Left cardiac atrium (tissue), 4 donors: ENCODE data around the gene COPS8. TPM values are rescaled to one million over a fixed set of nuclear protein-coding genes. Genes with fewer than 3 reads are reported as not detected.

Experiments
- ATAC-seq, 2 donors: fragments of 200-7000 bp; cut with Tn5 transposase; one replicate each; pipeline ENCODE4 v1.9.1; 2020; ENCODE audit warnings: mild to moderate bottlenecking in 2 of 2, moderate library complexity in 2 of 2
- DNase-seq: peaks from one replicate; pipeline ENCODE4 v3.0.0-alpha.2; 2020
- intact Hi-C, 2 donors: fragments of 100-400 bp; cut with DNase I; formaldehyde crosslinking; loops; one replicate each; pipeline versions ENCODE4 v1.14.1 to v1.15.1; 2022 to 2023
- long read RNA-seq: library from polyadenylated mRNA; unstranded; transcript quantifications from one replicate; pipeline ENCODE4 v2.0.0, GENCODE V29; 2021
- total RNA-seq, 2 donors: library from RNA; stranded (reverse); fragmentation: NEBNext Ultra II Directional; extraction: Animal tissue kit (Norgen Biotek cat#: 25700); gene quantifications; one replicate each; pipeline ENCODE4 v1.2.1, GENCODE V29; 2021
- donor health status: DM: no; HTN: yes; CAD: no.
- donor health status: DM: no; HTN: yes; CAD: no; lungs with severe emphysema.
- donor health status: DM: yes; HTN: yes; CAD: no.
- donor health status: Dilated cardiomyopathy.

The COPS8 gene
- total RNA-seq, result 10 to 100 TPM; 66.4 to 77.3 TPM
- long read RNA-seq, full-length matches to known transcripts, result 73 of 81 reads
- long read RNA-seq, partial matches to known transcripts, result 2 of 81 reads
- long read RNA-seq, other reads (novel, unspliced or antisense), result 6 of 81 reads

GRCh38 chr2:237085248-237086221 lies at the start of gene COPS8:
Gene COPS8, plus strand, starts transcription at chr2:237085889. Its CDS starts 76 bp downstream, at chr2:237085965.
- ATAC-seq (peak; percentile 99), DNase-seq (peak; percentile 97)
- intact Hi-C loops, result no loop called here

GRCh38 chr2:237039301-237040031 lies 46.2 kb upstream of the COPS8 start:
- intact Hi-C loops, result no loop called here
- no peak for ATAC-seq
- DNase-seq, result no peak

DNA sequence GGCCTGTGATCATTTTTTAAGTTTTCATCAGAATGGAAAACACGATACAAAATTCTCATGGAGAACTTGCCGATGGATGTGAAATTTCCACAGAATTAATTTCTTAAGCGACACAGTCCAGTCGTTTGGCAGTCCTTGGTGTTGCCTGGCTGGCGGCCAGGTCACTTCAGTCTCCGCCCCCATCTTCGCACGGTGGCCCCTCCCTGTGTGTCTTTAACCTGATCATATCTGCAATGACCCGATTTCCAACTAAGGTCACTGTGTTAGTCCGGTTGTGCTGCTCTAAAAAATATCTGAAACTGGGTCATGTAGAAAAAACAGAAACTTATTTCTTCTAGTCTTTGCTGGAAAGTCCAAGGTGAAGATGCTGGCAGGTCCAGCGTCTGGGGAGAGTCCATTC lies 44.5 kb upstream of the COPS8 start:
- intact Hi-C loops, result no loop called here
- ATAC-seq (no peak), DNase-seq (peak; percentile 54)

GRCh38 chr2:237042101-237042500 lies 43.6 kb upstream of the COPS8 start:
- intact Hi-C loops, result no loop called here
- ATAC-seq, result no peak
- DNase-seq, result no peak

DNA sequence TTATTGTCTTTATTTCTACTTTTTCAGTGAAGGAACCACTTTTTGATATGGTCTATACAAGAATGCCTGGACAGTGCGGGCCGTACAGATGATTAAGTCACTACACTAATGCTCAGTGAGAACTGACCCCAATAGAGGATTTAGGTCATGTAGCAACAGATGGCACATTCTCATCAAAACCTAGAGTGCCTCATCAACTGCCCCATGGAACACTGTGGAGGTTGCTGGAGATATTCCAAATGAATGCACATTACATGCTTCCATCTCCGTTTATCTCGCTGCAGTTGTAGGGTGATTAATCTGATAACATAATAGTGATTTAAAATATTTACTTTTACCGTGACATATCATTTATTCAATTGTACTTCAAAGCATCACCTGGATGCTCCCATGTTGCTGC lies 41.8 kb upstream of the COPS8 start:
- DNase-seq (no peak), ATAC-seq (no peak)
- intact Hi-C loops, result no loop called here

DNA sequence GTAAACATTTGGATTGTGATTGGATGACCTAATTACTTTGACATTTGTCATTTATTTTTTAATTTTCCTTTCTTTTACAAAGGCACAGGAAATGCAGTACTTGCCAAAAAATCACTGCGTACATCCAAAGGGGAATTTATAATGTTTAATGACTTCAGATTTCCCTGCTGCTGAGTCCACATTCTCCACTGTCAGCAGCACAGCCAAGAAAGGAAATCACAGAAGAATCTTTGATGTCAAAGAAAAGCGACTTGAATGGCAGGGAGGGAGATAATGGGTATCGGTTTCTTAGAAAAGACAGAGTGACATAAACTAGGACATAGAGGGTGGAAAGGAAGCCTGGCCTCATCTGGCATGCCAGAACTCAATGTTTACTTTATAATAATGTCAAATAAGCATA lies 41.4 kb upstream of the COPS8 start:
- intact Hi-C loops, result no loop called here
- DNase-seq, result no peak
- no peak for ATAC-seq

DNA sequence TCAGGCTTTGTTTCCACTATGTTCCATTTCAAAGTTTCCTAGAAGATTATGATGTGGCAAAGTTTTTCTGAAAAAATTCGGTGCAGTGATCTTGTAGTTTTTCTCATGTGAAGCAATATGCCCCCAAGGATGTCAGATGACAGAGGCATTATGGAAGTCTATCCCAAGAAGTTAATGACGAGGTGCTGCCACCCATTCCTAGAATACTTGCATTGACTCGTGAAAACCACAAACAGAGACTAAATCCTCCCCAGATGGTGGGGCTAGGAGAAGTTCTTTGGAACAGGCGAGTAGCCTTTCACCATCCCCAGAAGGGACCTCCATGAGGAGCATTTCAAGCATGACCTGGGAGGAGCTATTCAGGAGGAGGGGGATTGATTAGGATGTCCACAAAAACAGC lies 40.2 kb upstream of the COPS8 start:
- intact Hi-C loops, result no loop called here
- ATAC-seq (no peak), DNase-seq (no peak)

- intact Hi-C loops, result no loop called here
- DNase-seq (no peak), ATAC-seq (no peak)
Measured at GRCh38 chr2:237048595-237048994, 37.1 kb upstream of the COPS8 start.

GRCh38 chr2:237051861-237052260 lies 33.8 kb upstream of the COPS8 start:
- ATAC-seq (no peak), DNase-seq (no peak)
- intact Hi-C loops, result no loop called here

- intact Hi-C loops, result no loop called here
- DNase-seq (no peak), ATAC-seq (no peak)
Measured at GRCh38 chr2:237053066-237053465, 32.6 kb upstream of the COPS8 start.

GRCh38 chr2:237055386-237056100 lies 30.1 kb upstream of the COPS8 start:
- DNase-seq, result no peak
- intact Hi-C loops, result no loop called here
- no peak for ATAC-seq

- ATAC-seq (no peak), DNase-seq (no peak)
- intact Hi-C loops, result no loop called here
Measured at GRCh38 chr2:237056287-237056875, 29.3 kb upstream of the COPS8 start.

- no peak for ATAC-seq
- DNase-seq, result no peak
- intact Hi-C loops, result no loop called here
Measured at GRCh38 chr2:237057107-237057506, 28.6 kb upstream of the COPS8 start.

DNA sequence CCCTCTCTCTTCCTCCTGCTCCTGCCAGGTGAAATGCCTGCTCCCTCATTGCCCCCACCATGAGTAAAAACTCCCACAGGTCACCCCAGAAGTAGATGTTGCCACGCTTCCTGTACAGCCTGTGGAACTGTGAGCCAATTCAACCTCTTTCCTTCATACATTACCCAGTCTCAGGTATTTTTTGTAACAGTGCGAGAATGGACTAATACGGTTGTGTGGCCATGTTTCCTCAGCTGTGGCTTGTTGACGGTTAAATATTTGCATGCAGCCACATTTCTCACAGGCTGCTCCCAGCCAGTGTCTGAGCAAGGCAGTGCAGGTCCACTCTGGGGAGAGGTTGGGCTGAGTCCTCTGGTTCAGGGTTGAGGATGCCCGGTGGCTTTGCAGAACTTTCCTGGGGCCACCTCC lies 27.8 kb upstream of the COPS8 start:
- ATAC-seq, result no peak
- intact Hi-C loops, result no loop called here
- DNase-seq, result no peak

- intact Hi-C loops, result no loop called here
- ATAC-seq (no peak), DNase-seq (no peak)
Measured at GRCh38 chr2:237058423-237058822, 27.3 kb upstream of the COPS8 start.

GRCh38 chr2:237059155-237059875 lies 26.4 kb upstream of the COPS8 start:
- intact Hi-C loops, result no loop called here
- DNase-seq (no peak), ATAC-seq (no peak)

DNA sequence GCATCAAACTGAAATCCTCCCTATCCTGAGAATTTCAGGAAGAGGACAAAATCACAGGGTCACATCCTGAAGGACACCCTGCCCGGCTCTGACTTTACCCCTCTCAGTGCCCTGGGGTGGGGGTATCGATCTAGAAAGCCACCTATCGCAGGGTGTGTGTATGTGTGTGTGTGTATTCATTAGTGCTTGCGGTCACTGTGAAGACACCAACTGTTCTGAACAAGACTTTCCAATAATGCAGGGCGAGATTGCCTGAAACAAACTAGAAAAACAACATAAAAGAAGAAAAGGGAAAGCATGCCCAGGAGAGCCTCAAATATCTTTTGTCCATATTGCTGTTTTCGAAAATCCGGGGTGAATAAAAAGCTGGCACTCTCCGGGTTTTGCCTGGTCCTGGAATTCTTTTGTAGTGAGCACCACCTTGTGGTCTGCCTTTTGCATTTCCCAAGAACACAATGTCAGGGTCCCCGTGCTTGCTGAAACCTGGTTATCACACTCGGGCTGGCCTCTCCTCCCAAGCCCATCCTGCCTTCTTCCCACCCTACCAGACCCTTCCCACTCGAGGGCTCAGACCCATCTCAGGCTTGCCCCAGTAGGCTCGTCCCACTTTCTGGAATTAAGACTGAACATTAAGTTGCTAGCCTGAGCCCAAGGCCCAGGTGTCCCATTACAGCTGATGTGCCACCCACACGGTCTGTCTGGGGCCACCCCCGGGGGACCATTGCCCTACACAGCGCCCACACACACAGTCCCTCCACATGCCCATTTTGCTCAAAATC lies 25.0 kb upstream of the COPS8 start:
- intact Hi-C loops, result loop anchor here (2.0 to 10.0 kb wide), 4 partner anchors 546 to 1286 kb away; no protein-coding TSS in a partner anchor
- peak; percentile 43 for DNase-seq
- ATAC-seq, result peak; percentile 75 to 78

DNA sequence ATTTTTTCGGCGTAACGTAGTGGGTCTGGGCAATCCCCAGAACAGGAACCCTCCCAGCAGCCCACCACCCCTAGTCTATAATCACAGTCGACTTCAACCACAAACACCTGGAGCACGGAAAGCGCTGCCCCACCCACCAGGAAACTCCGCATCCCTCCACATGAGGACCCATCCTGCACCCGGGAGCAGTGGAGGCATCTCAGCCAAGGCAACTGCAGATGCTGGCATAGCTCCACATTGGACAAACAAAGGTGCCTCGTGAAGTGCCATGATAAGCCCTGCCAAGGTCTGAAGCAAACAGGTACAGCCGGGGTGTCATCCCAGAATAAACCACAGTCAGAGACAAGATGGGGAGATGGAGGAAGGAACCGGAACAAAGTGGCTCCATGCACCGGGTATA lies 24.3 kb upstream of the COPS8 start:
- DNase-seq, result no peak
- no peak for ATAC-seq
- intact Hi-C loops, result loop anchor here (2.0 to 10.0 kb wide), 4 partner anchors 547 to 1287 kb away; no protein-coding TSS in a partner anchor
